Measurements from ENCODE around the gene DVL1. TPM values are rescaled to one million over a fixed set of nuclear protein-coding genes. Genes with fewer than 3 reads are reported as not detected.
A peak's percentile ranks its signal among the peaks of the same experiment; 100 is the strongest.

Gene DVL1
- polyA plus RNA-seq, 3 donors, result 0.41 to 29.8 (median 0.55) TPM

DNA sequence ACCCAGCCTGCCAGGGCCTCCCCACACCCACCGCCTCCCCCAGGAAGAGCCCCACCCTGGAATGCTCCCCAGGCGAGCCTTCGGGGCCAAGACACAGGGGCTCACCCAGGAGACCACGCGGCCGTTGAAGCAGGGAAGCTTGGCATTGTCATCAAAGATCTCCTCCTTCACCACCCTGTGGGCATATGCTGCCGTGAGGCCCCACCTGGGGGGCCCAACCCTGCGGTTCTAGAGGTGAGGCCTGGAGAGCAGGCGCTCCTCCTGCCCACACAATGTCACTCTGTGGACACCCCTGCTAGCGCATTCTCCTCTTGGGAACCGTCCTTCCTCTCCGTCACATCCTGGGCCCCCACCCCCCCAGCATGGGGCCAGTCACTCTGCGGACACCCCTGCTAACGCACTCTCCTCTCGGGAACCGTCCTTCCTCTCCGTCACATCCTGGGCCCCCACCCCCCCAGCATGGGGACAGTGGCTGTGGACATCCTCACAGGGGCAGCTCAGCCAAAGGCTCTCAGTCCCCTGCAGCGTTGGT, 6.6 kb downstream of the DVL1 start:
- peaks cover 21 to 40% of the 10 kb centered on the region in 2 donors for H3K36me3 Mint-ChIP-seq

DNA sequence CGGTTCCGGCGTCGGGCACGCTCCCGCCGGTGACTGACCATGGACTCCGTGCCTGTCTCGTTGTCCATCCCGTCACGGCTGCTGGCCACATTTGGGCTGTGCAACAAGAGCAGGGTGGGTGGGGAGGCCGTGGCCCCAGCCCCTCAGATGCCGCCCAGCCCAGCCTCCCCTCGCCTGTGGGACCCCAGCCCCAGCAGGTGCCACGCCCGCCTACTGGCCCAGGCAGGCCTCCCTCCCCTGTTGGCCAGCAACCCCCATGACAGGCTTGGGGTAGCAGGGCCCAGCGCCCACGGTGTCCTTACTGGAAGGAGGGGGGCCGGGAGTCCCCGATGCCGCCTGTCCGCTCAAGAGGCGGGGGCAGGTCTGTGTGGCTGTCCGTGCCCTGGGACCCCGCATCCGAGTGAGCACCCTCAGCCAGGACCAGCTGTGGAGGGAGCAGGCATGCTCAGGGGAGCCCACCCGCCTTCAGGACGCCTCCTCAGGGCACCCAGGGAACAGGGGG, 7.1 kb downstream of the DVL1 start:
- H3K4me3 ChIP-seq (replicated peaks in 1 of 3; ENCODE audit: low read depth in 2 of 3, low read length in 3 of 3), result no peak overlapping the region
- WGBS (ENCODE audit: insufficient coverage), result 97% methylated on average over 21 of the region's 28 CpGs
- no peaks in the 10 kb centered on the region for H3K9me3 ChIP-seq (replicated peaks in 1 of 2; ENCODE audit: control insufficient read depth in 1 of 2, insufficient read depth in 1 of 2, low read length in 2 of 2)
- H3K27ac Mint-ChIP-seq, result no peak overlapping the region
- H3K9me3 Mint-ChIP-seq, result peaks cover 0 to 1% (median 0%) of the 10 kb centered on the region in 7 donors
- H3K36me3 Mint-ChIP-seq, result peaks cover 21 to 44% of the 10 kb centered on the region in 2 donors
- H2AFZ ChIP-seq (ENCODE audit: insufficient read depth, low read depth, low read length, poor library complexity, severe bottlenecking), result no peak overlapping the region
- intact Hi-C loops (cut with micrococcal nuclease), result no loop called here
- no peak for DNase-seq
- no peak overlapping the region for H3K4me2 ChIP-seq (replicated peaks; ENCODE audit: extremely low read depth, low read length, poor library complexity, severe bottlenecking)
- no peak overlapping the region for H3K9ac ChIP-seq (ENCODE audit: insufficient read depth, low read length, poor library complexity, severe bottlenecking)
- no peak overlapping the region for H3K27ac ChIP-seq (ENCODE audit: low read depth in 1 of 2, low read length in 2 of 2)
- H3K27me3 ChIP-seq (ENCODE audit: control insufficient read depth in 2 of 2, insufficient read depth in 2 of 2, low read length in 2 of 2), result no peaks in the 10 kb centered on the region
- no peak overlapping the region for H3K4me3 Mint-ChIP-seq
- peaks cover 36% of the 10 kb centered on the region for H4K20me1 ChIP-seq (ENCODE audit: insufficient read depth, low read length)
- H3K79me2 ChIP-seq (ENCODE audit: insufficient read depth, low read length), result peaks cover 14% of the 10 kb centered on the region
- peaks cover 4% of the 10 kb centered on the region for H3K4me1 Mint-ChIP-seq
- H3K27me3 Mint-ChIP-seq (ENCODE audit: low read depth in 3 of 3), result peaks cover 0 to 6% (median 2%) of the 10 kb centered on the region in 3 donors
- TF ChIP-seq, protein P1, sequence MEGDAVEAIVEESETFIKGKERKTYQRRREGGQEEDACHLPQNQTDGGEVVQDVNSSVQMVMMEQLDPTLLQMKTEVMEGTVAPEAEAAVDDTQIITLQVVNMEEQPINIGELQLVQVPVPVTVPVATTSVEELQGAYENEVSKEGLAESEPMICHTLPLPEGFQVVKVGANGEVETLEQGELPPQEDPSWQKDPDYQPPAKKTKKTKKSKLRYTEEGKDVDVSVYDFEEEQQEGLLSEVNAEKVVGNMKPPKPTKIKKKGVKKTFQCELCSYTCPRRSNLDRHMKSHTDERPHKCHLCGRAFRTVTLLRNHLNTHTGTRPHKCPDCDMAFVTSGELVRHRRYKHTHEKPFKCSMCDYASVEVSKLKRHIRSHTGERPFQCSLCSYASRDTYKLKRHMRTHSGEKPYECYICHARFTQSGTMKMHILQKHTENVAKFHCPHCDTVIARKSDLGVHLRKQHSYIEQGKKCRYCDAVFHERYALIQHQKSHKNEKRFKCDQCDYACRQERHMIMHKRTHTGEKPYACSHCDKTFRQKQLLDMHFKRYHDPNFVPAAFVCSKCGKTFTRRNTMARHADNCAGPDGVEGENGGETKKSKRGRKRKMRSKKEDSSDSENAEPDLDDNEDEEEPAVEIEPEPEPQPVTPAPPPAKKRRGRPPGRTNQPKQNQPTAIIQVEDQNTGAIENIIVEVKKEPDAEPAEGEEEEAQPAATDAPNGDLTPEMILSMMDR (IDR thresholded peaks at IDR 0.05), result no peak
- peaks cover 0 to under 1% of the 10 kb centered on the region in 2 donors for H3K4me1 ChIP-seq (ENCODE audit: control insufficient read depth in 1 of 2, insufficient read depth in 2 of 2, low read length in 2 of 2)
- H3K36me3 ChIP-seq (replicated peaks in 1 of 2; ENCODE audit: control insufficient read depth in 1 of 2, insufficient read depth in 2 of 2, low read length in 2 of 2), result peaks cover 9 to 29% of the 10 kb centered on the region in 2 donors

More for the DNA sequence above, 6.6 kb downstream of the DVL1 start:
- TF ChIP-seq, protein P1 (IDR thresholded peaks at IDR 0.05), result no peak
- no peak for DNase-seq
- Mint-ChIP-seq H3K27me3 (ENCODE audit: low read depth in 3 of 3) (peaks cover 2 to 6% (median 4%) of the 10 kb centered on the region in 3 donors), H3K4me3 (no peak overlapping the region), H3K4me1 (peaks cover 9% of the 10 kb centered on the region), H3K9me3 (peaks cover 0 to 1% (median 0%) of the 10 kb centered on the region in 7 donors), H3K27ac (peak overlapping the region in 1 of 7 donors; percentile 75)
- H3K36me3 ChIP-seq (replicated peaks in 1 of 2; ENCODE audit: control insufficient read depth in 1 of 2, insufficient read depth in 2 of 2, low read length in 2 of 2), result peaks cover 4 to 29% of the 10 kb centered on the region in 2 donors
- no peak overlapping the region for H2AFZ ChIP-seq (ENCODE audit: insufficient read depth, low read depth, low read length, poor library complexity, severe bottlenecking)
- 90% methylated on average over 15 of the region's 18 CpGs for WGBS (ENCODE audit: insufficient coverage)
- no peaks in the 10 kb centered on the region for H3K9me3 ChIP-seq (replicated peaks in 1 of 2; ENCODE audit: control insufficient read depth in 1 of 2, insufficient read depth in 1 of 2, low read length in 2 of 2)
- peaks cover 2 to 6% of the 10 kb centered on the region in 2 donors for H3K4me1 ChIP-seq (ENCODE audit: control insufficient read depth in 1 of 2, insufficient read depth in 2 of 2, low read length in 2 of 2)
- no peaks in the 10 kb centered on the region for H3K27me3 ChIP-seq (ENCODE audit: control insufficient read depth in 2 of 2, insufficient read depth in 2 of 2, low read length in 2 of 2)
- H4K20me1 ChIP-seq (ENCODE audit: insufficient read depth, low read length), result peaks cover 38% of the 10 kb centered on the region
- H3K4me2 ChIP-seq (replicated peaks; ENCODE audit: extremely low read depth, low read length, poor library complexity, severe bottlenecking), result no peak overlapping the region
- H3K27ac ChIP-seq (ENCODE audit: low read depth in 1 of 2, low read length in 2 of 2), result no peak overlapping the region
- intact Hi-C loops (cut with micrococcal nuclease), result no loop called here
- no peak overlapping the region for H3K9ac ChIP-seq (ENCODE audit: insufficient read depth, low read length, poor library complexity, severe bottlenecking)
- peaks cover 20% of the 10 kb centered on the region for H3K79me2 ChIP-seq (ENCODE audit: insufficient read depth, low read length)
- H3K4me3 ChIP-seq (replicated peaks in 1 of 3; ENCODE audit: low read depth in 2 of 3, low read length in 3 of 3), result no peak overlapping the region

All from CD14-positive monocyte (primary cell).